Fibroblast of skin of right quadriceps (primary cell): ENCODE data around the gene CDH2.

Source experiments
- DNase-seq: peaks from one replicate; pipeline ENCODE4 v3.0.0-alpha.2; 2013

Gene CDH2

DNA sequence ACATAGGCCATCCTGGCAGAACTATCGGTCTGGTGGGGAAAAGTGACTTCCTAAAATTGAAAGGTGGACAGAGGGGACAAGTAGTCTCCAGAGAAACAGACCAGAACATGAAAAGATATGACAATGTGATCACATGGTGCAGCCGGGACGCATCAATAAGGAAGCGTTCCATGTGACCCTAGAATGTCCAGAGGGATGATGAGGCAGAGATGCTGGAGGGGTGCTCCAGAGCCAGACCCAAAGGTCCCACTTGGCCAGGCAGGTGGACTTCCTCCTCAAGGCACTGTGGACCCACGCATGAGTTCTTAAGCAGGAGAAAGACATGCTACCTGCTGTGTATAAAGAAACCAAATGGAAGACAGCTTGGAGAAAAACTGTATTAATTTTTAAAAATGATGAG is 50.2 kb downstream of the CDH2 start:
- no peak for DNase-seq

DNA sequence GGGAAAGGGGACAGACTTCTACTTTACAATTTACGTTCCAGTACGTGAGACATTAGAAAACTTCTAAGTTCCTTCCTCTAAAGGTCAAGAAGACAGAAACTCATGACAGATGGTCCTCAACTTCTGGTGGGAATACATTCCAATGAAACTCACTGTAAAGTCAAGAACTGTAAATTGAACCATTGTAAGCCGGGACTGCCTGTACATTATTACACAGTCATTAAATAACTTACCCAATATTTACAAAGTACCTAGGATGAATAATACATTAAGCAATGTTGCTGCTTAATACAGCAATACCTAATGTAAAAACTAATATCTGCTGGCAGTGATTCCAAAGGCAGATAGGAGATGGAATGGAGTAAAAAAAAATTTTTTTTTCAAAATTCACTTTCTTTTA is 51.9 kb downstream of the CDH2 start:
- DNase-seq = peak; percentile 21

- DNase-seq = no peak
Observed at GRCh38 chr18:28124131-28125029, 52.5 kb downstream of the CDH2 start.

DNA sequence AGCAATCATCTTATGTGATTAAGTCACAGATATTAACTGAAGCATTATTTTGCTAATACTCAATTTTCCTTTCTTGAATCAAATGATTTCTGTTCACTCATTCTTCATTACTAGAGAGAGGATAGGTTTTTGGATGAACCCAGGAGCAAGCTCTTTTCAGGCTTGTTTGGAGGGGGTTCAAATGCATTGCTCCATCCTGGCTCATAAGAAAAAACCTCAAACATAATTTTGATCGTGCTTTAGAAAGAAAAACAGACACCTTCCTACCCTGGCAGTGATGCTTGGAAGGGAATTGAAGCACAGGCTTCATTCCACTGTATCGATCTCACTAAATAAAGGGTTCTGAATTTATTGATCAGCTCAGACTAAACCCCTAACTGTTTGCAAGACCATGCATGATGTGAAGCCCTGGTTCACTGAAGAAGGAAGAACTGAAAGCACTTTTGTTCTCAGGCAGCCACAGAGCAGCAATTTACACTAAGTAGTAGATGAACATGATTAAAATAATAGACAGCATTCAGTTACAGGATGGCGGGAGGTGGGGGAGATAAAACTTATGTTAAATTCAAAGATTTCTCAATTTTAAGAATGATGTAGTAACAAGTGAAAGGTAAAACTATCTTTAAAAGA is 53.4 kb downstream of the CDH2 start:
- DNase-seq = no peak

DNA sequence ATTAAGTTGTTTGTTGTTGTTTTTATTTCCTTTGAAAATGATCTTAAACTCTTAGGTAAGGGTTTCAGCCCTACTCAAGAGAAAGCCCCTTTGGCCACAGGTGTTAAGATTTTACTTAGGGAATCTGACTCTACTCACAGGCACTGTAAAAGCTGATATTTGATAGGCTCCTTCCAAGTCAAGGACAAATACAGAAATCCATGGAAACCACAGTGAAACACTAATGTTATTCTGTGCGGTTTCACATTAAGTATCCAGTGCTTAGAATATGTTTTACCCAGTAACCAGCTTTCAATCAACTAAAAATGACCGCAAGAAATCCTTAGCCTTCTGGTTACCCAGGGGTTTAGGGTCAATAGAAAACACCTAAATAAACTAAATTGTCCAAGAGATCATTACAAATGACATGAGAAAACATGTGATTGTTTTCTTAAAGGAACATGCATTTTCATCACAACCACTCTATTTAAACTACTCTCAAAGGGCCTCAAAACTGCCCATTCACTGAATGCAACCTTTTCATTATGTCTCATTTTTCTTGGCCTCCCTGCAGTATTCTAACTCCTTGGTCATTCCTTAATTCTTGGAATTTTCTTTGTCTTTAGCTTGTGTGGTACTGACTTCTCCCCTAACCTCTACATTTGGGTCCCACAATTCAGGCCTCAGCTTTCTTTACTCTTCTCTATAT is 56.0 kb downstream of the CDH2 start:
- DNase-seq = no peak

DNA sequence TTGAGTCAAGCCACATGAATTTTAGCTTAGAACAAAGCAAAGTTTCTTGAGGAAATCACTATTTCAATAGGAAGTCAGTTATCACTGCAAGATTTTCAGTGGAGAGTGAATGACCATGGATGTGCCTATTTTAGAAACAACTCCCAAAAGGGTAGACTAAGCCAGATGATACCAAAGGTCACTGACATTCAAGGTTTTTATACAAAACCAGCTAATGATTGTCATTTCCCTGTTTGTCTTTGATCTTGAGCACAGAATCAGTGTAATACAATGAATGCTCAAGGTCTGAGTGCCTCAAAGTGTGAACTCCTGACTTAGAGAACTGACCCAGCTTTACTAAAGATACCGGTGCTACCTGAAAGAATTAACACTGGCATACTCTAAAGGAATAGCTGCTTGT is 60.5 kb downstream of the CDH2 start:
- DNase-seq = no peak

GRCh38 chr18:28115149-28115550 is 61.8 kb downstream of the CDH2 start:
- DNase-seq = peak; percentile 95

GRCh38 chr18:28114472-28114871 is 62.5 kb downstream of the CDH2 start:
- peak; percentile 81 for DNase-seq

GRCh38 chr18:28113271-28114029 is 63.5 kb downstream of the CDH2 start:
- peak; percentile 65 for DNase-seq

- peak; percentile 88 for DNase-seq
Observed at GRCh38 chr18:28112056-28112470, 64.9 kb downstream of the CDH2 start.

- DNase-seq = no peak
Observed at GRCh38 chr18:28110924-28111323, 66.0 kb downstream of the CDH2 start.

- peak; percentile 63 for DNase-seq
Observed at GRCh38 chr18:28109781-28110560, 67.0 kb downstream of the CDH2 start.

DNA sequence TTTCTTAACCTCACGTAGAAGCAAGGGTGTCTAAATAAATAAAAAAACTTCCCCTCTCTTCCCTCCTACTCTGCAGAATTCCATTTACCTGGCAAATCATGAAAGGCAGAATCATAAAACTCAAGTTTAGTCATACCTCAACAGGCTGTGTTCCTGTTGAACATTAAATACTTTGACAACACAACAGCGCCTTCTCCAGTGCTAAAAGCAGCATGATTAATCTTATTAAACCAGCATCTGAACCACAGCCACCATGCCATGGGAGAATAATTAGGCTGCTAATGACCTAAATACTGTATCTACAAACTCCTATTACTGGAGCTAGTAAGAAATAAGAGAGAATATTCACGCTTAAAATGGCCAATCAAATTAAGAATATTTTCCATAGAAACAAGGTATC is 68.1 kb downstream of the CDH2 start:
- peak; percentile 45 for DNase-seq

- DNase-seq = no peak
Observed at GRCh38 chr18:28108254-28108653, 68.7 kb downstream of the CDH2 start.

DNA sequence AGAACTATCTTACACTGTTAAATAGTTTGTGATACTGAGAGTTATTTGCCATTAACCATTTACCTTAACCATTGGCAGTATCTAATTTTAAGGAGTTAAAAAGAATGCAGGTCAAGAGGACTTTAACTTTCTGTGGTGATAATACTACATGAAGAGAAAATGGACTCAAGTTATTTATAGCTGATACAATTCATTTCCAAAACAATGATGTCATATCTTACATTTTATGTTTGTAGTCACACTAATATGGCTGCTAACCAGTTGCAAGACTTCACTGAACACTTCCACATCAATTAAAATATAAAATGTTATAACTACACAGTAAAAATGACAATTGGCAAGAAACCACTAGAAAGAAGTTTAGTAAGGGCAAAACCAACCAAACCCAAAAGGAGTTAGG is 77.7 kb downstream of the CDH2 start:
- DNase-seq = no peak

- DNase-seq = no peak
Observed at GRCh38 chr18:28095631-28096030, 81.3 kb downstream of the CDH2 start.

- DNase-seq = peak; percentile 58
Observed at GRCh38 chr18:28095041-28095440, 81.9 kb downstream of the CDH2 start.

DNA sequence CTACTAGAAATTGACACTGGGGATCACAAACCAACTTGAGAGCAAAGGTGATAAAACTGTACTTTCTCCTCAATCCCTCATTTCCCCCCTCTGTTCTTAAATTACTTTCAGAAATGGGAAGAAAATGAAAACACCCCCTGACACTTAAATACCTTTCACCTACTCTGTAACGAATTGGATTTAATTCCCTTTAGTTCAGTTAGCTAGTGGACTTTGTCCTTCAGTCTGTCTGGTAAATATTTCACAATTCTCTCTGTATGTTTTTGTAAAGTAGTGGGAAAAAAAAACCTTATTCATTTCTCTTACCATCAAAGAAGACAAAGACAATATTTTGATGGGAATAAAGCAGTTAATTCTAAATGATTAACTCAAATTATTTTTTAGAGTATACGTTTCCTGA is 85.7 kb downstream of the CDH2 start:
- no peak for DNase-seq

DNA sequence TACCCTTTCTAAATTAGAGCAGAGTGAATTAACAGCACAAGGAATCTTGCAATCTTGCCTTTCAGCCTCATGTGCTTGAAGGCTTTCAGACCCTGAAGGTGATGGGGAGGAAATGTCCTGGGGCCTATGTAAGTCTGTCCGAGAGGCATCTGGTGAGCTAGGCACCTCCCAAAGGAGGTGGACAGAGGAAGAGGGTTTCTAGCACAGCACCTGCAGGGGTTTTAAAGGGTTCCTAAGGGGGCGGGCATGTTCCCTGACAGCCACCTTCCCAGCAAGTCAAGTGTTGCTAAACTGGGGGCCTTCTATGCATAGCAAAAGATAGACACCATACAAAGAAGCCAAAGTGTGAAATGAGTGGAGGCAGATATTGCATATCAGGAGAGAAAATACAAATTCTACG is 88.5 kb downstream of the CDH2 start:
- no peak for DNase-seq

- DNase-seq = peak; percentile 46
Observed at GRCh38 chr18:28086670-28087552, 90.0 kb downstream of the CDH2 start.

- no peak for DNase-seq
Observed at GRCh38 chr18:28081516-28081915, 95.4 kb downstream of the CDH2 start.
